NCI-H1105 (cell line): ENCODE results near the gene CORO2B.

Source experiments
- DNase-seq: peaks from one replicate; lab custom pipeline; 2025; lab: John Stamatoyannopoulos, UW

The CORO2B gene

DNA sequence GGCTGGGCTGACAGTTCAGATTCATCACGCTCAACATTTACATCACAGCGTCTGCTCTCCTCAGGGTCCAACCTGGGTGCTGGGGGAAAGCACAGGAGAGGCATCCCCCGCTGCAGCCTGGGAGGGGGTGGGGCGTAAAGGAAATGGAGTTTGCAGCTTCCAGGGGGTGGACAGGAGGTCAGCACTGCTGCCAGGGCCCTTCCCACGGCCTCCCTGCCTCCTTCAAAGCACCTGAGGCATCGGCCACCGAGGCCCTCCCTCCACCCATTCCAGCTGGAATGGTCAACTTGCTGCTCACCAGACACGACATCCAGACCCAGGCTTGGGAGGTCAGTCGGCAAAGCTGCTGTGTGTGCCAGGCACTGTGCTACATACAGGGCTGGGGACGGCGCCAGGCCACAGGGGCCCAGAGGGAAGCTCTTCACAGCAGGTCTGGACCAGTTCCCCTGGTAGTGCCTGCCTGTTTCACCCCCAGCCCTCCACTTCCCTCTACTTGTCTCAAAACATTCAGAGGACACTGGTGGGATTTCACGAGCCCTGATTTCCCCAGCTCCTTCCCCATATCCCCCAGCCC lies 121.2 kb downstream of the CORO2B start:
- no peak for DNase-seq

DNA sequence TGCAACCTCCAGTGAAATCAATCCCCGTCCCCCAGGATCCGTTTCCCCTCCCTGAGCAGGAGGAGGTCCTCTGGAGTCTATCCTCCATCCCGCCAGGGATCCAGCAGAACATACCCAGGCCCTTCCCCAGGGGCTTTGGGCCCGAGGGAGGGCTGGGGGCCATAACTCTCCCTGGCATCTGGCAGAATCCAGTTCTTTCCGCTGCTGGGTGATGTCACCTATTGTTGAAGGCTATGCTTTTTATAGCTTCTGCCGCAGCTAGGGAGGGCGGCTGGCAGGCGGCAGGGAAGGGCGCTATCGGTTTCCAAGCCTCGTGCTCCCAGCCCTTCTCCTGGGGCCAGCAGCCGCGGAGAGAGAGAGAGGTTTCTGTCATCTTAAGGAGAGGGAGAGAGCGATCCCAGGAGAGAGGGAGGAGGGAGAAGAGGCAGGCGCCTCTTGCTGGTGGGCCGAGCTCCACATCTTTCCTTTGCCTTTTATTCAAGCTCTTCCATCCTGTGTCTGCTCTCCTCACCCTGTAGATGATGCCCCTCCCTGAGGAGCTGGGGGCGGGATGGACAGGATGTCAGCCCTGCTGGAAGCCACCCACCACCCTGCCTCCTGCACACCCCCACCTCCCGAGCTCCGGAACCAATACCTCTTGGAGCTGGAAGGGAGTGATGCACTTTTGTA lies 121.8 kb downstream of the CORO2B start:
- no peak for DNase-seq

DNA sequence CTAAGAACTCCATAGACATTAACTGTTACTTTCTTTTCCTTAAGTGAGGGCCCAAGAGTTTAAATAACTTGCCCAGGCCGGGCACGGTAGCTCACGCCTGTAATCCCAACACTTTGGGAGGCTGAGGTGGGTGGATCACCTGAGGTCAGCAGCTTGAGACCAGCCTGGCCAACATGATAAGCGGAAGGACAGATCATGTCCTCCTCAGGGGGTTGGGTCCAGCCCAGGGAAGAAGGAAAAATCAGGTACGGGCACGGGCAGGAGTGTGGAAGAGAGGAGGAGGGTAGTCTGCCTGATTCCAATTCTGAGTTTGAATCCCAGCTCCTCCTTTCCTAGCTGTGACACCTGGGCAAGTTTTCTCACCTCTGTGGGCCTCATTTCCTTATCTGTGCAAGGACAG lies 123.1 kb downstream of the CORO2B start:
- DNase-seq, result no peak

DNA sequence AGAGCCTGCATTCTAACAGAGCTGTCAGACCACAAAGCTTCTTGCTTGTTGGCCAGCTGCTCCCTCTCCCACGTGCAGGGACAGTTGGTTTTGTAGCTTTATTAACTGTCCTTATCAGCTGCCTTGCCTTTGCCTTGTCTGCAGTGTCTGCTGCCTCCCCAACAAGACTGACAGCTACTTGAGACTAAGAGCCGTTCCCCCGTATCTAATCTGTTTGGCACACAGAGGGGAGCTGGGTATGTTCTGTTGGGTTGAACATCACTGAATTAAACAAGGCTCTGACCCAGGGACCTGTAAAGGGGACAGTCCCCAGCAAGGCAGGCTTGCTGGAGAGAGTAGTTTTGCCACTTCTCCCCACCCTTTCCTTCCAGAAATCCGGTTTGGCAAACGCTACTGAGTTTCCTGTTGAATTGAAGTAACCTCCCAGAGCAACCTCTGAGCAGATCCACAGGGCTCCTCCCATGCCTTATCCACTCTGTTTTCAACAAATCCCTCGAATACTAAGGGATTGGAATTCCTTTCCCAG lies 125.8 kb downstream of the CORO2B start:
- DNase-seq, result no peak

DNA sequence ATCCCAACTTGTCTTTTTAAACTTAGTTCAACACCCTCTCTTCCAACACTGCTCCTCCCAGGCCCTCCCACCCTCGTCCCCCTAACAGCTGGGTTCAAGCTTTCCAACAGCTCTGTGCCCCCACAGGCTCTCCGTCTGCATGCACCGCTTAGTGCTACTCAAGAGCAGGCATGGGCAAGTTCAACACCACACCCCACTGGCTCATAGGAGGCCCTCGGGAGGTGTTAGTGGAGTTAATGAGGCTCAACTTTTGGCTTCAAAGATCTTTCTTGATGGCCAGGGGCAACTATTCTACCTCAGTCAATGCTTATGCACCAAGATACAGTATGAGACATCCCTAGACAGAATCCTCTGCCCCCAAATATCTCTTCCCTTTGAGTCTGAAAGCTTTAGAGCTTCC lies 127.5 kb downstream of the CORO2B start:
- no peak for DNase-seq

DNA sequence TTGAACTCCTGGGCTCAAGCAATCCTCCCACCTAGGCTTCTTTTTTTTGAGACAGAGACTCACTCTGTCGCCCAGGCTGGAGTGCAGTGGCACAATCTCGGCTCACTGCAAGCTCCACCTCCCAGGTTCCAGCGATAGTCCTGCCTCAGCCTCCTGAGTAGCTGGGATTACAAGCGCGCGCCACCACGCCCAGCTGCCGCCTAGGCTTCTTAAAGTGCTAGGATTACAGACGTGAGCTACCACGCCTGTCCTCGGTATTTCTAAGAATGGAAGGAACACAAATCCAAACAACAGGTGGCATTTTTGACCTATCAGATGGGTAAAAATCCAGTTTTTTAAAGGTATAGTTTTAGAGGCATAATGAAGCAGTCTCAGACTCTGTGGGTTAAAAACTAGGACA lies 128.1 kb downstream of the CORO2B start:
- DNase-seq, result no peak

DNA sequence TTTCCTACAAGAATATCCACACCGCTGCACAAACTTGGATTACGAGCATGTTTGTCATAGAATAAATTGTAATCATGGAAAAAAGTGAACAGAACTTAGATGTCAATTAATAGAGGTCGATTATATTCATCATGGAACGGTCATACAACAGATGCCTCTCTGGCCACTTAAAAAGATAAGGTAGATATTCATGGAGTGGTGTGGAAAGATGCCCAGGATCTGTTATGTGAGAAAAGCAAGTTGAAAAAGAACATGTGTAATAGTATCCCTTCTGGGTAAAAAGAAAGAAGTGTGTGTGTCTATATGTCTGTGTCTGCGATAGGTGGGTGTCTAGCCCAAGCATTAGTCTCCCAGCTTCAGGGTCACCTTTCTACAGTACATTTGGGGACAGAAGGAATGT lies 128.6 kb downstream of the CORO2B start:
- DNase-seq, result no peak

DNA sequence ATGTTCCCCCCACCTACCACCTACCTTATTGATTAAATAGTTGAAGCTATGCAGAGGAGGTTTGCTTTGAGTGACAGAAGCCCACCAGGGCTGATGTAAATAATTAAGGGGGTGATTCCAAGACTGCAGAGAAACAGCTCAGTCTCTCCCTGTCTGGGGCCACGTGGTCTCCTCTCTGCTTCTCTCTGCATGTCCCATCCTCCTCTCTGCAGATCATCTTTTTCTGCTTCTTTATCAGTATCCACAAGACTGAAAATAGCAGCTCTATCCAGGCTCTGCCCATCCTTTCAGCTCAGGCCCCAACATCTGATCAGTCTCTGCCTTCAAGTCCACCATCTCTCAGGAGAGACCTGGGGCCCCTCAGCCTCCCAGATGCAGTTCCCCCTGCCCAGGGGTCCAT lies 131.1 kb downstream of the CORO2B start:
- DNase-seq, result no peak

DNA sequence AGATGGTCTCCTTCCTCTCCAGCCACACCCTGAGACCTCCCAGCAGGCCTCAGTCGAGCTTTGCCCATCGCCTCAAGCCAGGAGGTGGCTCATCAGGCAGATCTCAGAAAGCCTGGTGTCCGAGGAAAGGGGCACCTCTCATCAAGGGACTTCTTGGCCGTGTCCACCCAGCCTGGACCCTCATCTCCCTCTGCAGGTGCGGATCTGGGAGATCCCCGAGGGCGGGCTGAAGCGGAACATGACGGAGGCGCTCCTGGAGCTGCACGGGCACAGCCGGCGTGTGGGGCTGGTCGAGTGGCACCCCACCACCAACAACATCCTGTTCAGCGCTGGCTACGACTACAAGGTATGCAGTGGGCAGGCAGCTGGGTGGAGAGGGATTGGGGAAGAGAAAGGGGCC lies 131.7 kb downstream of the CORO2B start:
- no peak for DNase-seq

DNA sequence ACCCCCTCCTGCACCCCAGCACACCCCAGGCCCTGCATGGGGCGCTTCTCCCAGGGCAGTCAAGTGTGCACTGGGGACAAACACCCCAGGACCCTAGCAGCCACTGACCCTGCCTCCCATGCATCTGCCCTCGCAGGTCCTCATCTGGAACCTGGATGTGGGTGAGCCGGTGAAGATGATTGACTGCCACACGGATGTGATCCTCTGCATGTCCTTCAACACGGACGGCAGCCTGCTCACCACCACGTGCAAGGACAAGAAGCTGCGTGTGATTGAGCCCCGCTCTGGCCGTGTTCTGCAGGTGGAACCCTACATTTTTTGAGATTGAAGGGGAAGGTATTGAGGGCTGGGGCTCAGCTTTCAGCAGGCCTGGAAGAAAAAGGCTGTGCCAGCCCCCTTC lies 132.6 kb downstream of the CORO2B start:
- no peak for DNase-seq

DNA sequence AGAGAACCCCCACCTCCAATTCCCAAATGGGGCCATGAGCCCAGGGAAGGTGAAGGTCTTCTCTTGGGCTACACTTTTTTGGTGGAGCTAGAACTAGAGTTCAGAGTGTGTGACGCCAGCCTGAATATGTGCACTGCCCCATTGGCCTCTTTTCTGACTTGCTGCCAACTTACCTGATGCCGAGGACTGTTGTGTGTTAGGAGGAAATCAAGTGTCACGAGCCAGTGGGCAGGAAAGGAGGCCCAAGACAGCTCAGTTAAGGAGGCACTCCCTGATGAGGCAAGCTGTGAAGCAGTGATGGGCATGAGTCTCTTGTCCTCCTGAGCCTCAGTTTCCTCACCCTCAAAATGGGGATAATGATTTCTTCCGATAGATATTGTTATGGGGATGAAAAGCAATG lies 134.1 kb downstream of the CORO2B start:
- DNase-seq, result no peak

DNA sequence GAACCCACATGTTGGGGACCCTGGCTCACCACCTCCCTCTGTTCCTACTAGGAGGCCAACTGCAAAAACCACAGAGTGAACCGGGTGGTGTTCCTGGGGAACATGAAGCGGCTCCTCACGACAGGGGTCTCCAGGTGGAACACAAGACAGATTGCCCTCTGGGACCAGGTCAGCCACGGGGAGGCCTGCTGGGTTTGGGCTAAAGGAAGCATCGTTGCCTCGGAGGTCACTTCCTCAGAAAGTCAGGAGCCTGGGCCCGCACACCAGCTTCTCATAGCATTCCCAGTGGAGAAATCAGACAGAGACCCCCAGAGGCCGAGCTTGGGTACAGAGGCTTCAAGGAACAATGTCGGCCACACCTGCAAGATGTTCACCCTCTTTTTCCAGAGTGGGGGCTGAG lies 135.1 kb downstream of the CORO2B start:
- DNase-seq, result no peak

DNA sequence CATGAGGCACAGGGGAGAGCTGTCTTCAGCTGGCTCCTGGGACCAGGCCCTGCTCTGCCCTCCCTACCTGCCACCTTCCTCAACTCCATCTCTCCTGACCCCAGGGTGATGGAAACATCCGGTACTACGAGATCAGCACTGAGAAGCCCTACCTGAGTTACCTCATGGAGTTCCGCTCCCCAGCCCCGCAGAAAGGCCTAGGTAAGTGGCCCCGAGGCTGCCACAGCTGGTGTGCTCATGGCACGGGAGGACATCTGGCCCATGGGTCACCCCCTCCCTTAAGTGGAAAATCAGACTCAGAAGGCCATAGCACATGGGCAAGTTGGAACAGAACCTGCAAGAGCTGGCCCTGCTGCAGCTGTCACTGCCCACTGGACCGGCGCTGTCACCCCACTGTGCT lies 136.3 kb downstream of the CORO2B start:
- DNase-seq, result no peak

DNA sequence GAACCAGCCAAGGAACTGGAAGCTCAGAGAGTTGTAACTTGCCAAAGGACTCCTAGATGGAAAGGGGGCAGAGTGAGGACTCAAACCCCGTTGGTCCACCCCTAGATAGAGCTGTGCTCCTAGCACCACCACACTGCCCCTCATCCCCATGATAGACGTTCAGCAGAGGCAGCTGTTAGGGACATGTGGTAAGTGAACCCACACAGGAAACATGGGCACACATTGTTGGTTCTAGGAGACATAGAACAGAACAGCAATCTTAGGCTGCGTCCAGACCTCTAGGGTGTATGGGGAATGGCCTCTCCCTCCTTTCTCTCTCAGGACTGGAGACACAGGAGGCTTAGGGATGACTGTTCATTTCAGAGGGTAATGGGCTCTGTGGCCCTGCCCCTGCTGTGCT lies 139.2 kb downstream of the CORO2B start:
- DNase-seq, result no peak

DNA sequence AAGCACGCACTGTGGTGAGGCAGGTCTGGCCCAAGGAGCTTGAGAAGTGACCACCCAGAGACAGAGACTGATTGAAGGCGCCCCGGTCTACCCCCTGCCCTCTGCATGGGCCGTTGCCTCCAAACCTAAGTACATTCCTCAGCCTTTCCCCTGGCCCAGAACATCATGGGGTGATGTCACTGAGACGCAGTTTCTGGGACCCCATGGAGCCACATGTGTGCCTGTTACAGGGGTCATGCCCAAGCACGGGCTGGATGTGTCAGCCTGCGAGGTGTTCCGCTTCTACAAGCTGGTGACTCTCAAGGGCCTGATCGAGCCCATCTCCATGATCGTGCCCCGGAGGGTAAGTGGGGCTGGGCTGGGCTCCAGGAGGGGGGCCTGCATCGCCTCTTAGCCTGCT lies 139.7 kb downstream of the CORO2B start:
- DNase-seq, result no peak

DNA sequence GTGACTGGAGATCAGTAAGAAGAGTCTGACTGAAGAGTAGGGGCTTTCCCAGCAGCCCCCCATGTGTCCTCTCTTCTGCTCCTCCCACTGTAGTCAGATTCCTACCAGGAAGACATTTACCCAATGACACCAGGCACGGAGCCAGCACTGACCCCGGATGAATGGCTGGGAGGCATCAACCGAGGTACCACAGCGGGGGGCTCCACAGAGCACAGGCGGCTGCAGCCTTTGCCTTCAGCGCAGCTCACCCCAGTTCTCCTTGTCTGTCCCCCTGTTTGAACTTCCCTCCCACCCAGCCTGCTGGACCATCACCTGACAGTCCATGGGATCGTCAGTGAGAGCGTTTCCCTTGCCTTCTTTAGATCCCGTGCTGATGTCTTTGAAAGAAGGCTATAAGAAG lies 140.3 kb downstream of the CORO2B start:
- DNase-seq, result no peak

DNA sequence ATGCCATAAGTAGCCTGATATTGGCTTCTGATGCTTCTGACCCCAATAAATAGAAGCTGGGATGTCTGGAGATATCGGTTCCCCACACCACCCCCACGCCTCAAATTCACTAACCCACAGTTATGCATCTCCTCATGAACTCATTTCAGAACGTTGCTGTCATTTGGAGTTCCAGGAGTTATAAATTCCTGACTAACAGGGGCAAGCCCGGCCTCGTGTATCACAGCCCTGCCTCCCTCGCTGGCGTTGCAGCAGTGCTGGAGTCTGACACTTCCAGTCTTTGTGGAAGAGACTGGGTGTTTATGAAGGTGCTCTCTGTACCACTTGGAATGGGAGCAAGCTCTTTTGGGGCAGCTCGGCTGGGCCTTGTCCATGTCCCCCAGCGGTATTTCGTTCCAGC lies 140.9 kb downstream of the CORO2B start:
- DNase-seq, result no peak

DNA sequence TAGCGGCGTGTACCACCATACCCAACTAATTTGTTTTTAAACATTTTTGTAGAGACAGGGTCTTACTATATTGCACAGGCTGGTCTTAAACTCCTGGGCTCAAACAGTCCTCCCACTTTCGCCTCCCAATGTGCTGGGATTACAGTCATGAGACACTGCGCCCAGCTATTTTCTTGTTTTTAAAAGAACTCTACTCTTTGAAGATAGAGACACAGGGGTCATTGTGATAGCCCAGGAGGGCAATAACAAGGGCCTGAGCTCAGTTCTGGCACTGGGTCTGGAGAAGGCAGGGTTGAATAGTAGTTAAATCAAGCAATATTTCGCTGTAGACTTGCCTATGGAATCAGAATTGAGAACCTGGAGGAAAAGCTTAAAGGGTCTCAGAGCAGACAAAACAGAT lies 143.1 kb downstream of the CORO2B start:
- no peak for DNase-seq

DNA sequence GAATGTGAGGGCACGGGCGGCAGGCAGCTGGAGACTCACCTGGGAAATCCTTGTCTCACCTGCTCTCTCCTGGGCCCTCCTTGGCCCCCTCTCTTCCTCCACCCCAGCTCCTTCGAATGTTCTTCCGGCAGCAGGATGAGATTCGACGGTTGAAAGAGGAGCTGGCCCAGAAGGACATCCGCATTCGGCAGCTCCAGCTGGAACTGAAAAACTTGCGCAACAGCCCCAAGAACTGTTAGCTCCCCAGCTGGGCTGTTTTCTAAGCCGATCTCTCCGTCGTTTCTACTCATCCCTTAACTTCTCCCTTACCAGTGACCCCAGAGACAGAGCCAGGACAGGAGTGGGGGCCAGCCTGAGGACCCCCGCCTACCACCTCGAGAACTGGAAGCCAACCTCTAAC lies 146.9 kb downstream of the CORO2B start:
- DNase-seq, result no peak

DNA sequence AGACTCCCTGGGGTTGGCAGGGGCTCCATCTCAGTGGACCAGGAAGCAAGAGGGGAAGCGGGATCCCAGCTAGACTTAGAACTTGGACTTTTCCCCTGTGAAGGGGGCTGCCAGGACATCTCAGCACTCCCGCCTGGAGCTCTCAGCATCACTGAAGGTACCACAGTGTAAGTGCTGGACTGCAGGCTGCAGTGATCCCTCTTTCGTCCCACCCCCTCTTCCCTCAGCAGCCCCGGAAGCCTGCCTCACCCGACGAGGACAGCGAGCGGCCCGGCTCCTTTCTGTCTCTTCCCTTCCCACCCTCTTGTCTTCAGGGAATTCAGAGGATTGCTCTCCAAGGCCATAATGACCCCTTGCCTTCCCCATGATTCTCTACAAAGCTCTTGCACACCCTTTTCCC lies 147.5 kb downstream of the CORO2B start:
- DNase-seq, result no peak

DNA sequence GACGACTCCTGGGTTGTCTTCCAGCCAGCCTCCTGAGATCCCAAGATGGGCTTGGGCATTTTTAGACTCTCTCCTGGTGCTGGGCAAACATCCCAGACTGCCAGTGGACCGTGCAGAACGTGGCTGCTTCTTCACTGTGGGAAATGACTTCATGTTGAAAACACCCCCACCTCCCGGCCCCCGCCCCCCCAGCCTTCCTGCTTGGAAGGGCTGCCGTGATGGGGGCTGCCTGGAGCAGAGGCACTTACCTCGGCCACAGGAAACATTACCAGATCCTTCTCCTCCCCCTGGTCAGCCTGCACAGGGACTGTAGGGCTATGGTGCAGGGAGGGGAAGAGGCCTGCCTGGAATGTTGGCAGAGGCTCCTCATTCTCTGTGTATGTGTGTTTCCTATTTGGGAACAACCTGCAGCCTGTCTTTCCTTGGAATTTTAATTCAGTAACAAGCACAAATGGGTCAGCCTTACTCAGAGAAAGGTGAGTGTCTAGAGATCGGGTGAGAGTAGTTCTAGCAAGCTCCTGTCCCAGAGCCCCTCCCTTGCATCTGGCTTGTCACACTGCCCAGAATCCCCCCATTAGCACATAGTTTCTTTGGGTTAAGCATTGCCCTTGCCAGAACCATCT lies 151.1 kb downstream of the CORO2B start:
- DNase-seq, result no peak

DNA sequence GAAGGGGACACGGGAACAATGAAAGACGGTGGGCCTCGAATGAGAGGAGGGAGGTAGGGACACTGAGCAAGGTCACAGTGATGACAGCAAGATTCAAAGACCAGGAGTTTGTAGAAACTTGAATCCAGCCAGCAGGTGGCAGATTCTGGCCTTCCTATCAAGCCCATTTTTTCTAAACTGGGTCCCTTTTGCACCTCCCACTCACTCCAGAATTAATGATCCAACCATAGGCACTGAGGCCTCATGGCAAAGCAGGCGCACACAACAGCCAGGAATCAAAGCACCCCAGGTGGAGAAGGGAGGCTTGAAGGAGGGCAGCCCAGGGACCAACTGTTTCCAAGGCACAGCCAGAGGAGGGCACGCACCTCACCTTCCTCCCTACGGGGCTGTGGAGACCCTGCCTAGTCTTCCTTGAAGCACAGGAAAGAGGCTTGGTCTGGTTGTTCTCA lies 151.7 kb downstream of the CORO2B start:
- DNase-seq, result peak; percentile 23
